Sigmoid colon (tissue), 7 donors: ENCODE measurements around the gene BLMH. TPM values are rescaled to one million over a fixed set of nuclear protein-coding genes. Genes with fewer than 3 reads are reported as not detected.

Source experiments
- DNase-seq: peaks from one replicate; pipeline ENCODE4 v3.0.0-alpha.2; 2019
- H3K27ac ChIP-seq, 4 donors: fragments of 200-600 bp; sonication (generic); one replicate each; pipeline ENCODE4 v1.5.1; 2016 to 2019; ENCODE audit warnings: mild to moderate bottlenecking in 1 of 4
- H3K27me3 ChIP-seq, 3 donors: fragments of 200-600 bp; sonication (generic); one replicate each; pipeline ENCODE4 v1.5.1; 2019; ENCODE audit warnings: mild to moderate bottlenecking in 1 of 3
- H3K36me3 ChIP-seq, 4 donors: fragments of 200-600 bp; sonication (generic); one replicate each; pipeline ENCODE4 v1.5.1; 2016 to 2019
- H3K4me1 ChIP-seq, 4 donors: fragments of 200-600 bp; sonication (generic); one replicate each; pipeline ENCODE4 v1.5.1; 2017 to 2019
- H3K4me3 ChIP-seq, 4 donors: fragments of 200-600 bp; sonication (generic); one replicate each; pipeline ENCODE4 v1.5.1; 2017 to 2019; ENCODE audit warnings: mild to moderate bottlenecking in 2 of 4, moderate library complexity in 1 of 4
- H3K9me3 ChIP-seq, 4 donors: fragments of 200-600 bp in 3 of 4; sonication (generic) in 3 of 4; one replicate each; pipeline versions ENCODE4 v1.5.1 to v1.6.1; 2013 to 2019
- CTCF ChIP-seq, 4 experiments: fragments of 450-650 bp in 3 of 4; fragments of 200-600 bp in 1 of 4; IDR thresholded peaks; one replicate each; pipeline ENCODE4 v1.5.1; 2016 to 2019; ENCODE audit warnings: antibody characterized with exemption in 4 of 4, mild to moderate bottlenecking in 3 of 4, moderate library complexity in 2 of 4
- EP300 ChIP-seq, 4 donors: sonication (generic); formaldehyde crosslinking; IDR thresholded peaks; one replicate each; pipeline ENCODE4 v1.6.1; 2017; ENCODE audit warnings: antibody characterized with exemption in 4 of 4
- POLR2A ChIP-seq, 2 donors: fragments of 450-650 bp; IDR thresholded peaks; one replicate each; pipeline ENCODE4 v1.6.1; 2016; ENCODE audit warnings: antibody characterized with exemption in 2 of 2, mild to moderate bottlenecking in 2 of 2, moderate library complexity in 2 of 2
- POLR2AphosphoS5 ChIP-seq, 4 donors: sonication (generic); formaldehyde crosslinking; IDR thresholded peaks; one replicate each; pipeline ENCODE4 v1.6.1; 2017; ENCODE audit warnings: antibody characterized with exemption in 4 of 4
- WGBS, 2 donors: extraction: QIAGEN DNeasy Blood & Tissue Kit; methylation state at CpG; one replicate each; pipeline ENCODE4 v1.1.7; 2013; 5-methylcytosine and 5-hydroxymethylcytosine counted together
- intact Hi-C: fragments of 100-400 bp; cut with DNase I; formaldehyde crosslinking; loops from one replicate; pipeline ENCODE4 v1.15.1; 2023
- polyA plus RNA-seq, 3 donors: library from polyadenylated mRNA; stranded (reverse); fragments of 200-250 nt; gene quantifications; one replicate each; pipeline ENCODE4 v1.2.3, GENCODE V29; 2013
- total RNA-seq, 4 donors: library from RNA; depleted of rRNA; stranded (reverse); fragments of >200 nt; gene quantifications; one replicate each; pipeline ENCODE4 v1.1.0, GENCODE V29; 2016
- donor health status: healthy with polysubstance abuse.
- donor health status: Bipolar disorder and iron deficiency.
- donor health status: healthy.

BLMH gene
- total and polyA plus RNA-seq, 7 donors = 8.6 to 33.8 (median 20.8) TPM

- peaks cover 6 to 96% (median 15%) of the 10 kb centered on the region in 4 donors for H3K36me3 ChIP-seq
- H3K27ac ChIP-seq = no peak overlapping the region
- H3K27me3 ChIP-seq = no peaks in the 10 kb centered on the region
- H3K9me3 ChIP-seq = no peaks in the 10 kb centered on the region
- TF ChIP-seq CTCF (IDR thresholded peaks at IDR 0.05) = no peak
- TF ChIP-seq POLR2A (IDR thresholded peaks at IDR 0.05) = no peak
- H3K4me3 ChIP-seq = no peak overlapping the region
- intact Hi-C loops = no loop called here
- DNase-seq = no peak
- no peaks in the 10 kb centered on the region for H3K4me1 ChIP-seq
These were observed 13.7 kb downstream of the BLMH start for GRCh38 chr17:30278032-30278431.

- Histone ChIP-seq H3K4me3 (no peak overlapping the region), H3K27me3 (no peaks in the 10 kb centered on the region), H3K36me3 (peaks cover 13 to 96% (median 32%) of the 10 kb centered on the region in 4 donors), H3K9me3 (no peaks in the 10 kb centered on the region), H3K4me1 (no peaks in the 10 kb centered on the region), H3K27ac (no peak overlapping the region)
- WGBS, 2 donors = 83 to 87% methylated on average over 2 of the region's 2 CpGs
- intact Hi-C loops = no loop called here
- TF ChIP-seq POLR2AphosphoS5 (IDR thresholded peaks at IDR 0.05) = no peak
- TF ChIP-seq EP300 (IDR thresholded peaks at IDR 0.05) = no peak
- no peak for TF ChIP-seq CTCF (IDR thresholded peaks at IDR 0.05)
- no peak for TF ChIP-seq POLR2A (IDR thresholded peaks at IDR 0.05)
- DNase-seq = no peak
These were observed 15.8 kb downstream of the BLMH start for GRCh38 chr17:30275911-30276310.

GRCh38 chr17:30274887-30275286, 16.9 kb downstream of the BLMH start:
- H3K4me1 ChIP-seq = no peaks in the 10 kb centered on the region
- H3K27me3 ChIP-seq = no peaks in the 10 kb centered on the region
- H3K36me3 ChIP-seq = peaks cover 14 to 96% (median 31%) of the 10 kb centered on the region in 4 donors
- no peak overlapping the region for H3K27ac ChIP-seq
- WGBS, 2 donors = 95 to 98% methylated on average over 3 of the region's 3 CpGs
- H3K9me3 ChIP-seq = no peaks in the 10 kb centered on the region
- H3K4me3 ChIP-seq = no peak overlapping the region
- intact Hi-C loops = no loop called here
- no peak for TF ChIP-seq POLR2AphosphoS5 (IDR thresholded peaks at IDR 0.05)
- TF ChIP-seq CTCF (IDR thresholded peaks at IDR 0.05) = no peak
- no peak for TF ChIP-seq POLR2A (IDR thresholded peaks at IDR 0.05)
- TF ChIP-seq EP300 (IDR thresholded peaks at IDR 0.05) = no peak
- DNase-seq = no peak

GRCh38 chr17:30273373-30273772, 18.4 kb downstream of the BLMH start:
- no peaks in the 10 kb centered on the region for H3K4me1 ChIP-seq
- H3K9me3 ChIP-seq = no peaks in the 10 kb centered on the region
- no peaks in the 10 kb centered on the region for H3K27me3 ChIP-seq
- TF ChIP-seq CTCF (IDR thresholded peaks at IDR 0.05) (no peak), POLR2A (IDR thresholded peaks at IDR 0.05) (no peak), POLR2AphosphoS5 (IDR thresholded peaks at IDR 0.05) (no peak), EP300 (IDR thresholded peaks at IDR 0.05) (no peak)
- no peak overlapping the region for H3K27ac ChIP-seq
- intact Hi-C loops = no loop called here
- no peak overlapping the region for H3K4me3 ChIP-seq
- DNase-seq = no peak
- WGBS, 2 donors = 97% methylated on average over 6 of the region's 6 CpGs
- peaks cover 14 to 91% (median 35%) of the 10 kb centered on the region in 4 donors for H3K36me3 ChIP-seq

- Histone ChIP-seq H3K9me3 (no peaks in the 10 kb centered on the region), H3K27ac (no peak overlapping the region), H3K4me3 (no peak overlapping the region), H3K36me3 (peaks cover 14 to 86% (median 39%) of the 10 kb centered on the region in 4 donors), H3K4me1 (no peaks in the 10 kb centered on the region), H3K27me3 (no peaks in the 10 kb centered on the region)
- no peak for DNase-seq
- intact Hi-C loops = no loop called here
- WGBS, 2 donors = 96 to 97% methylated on average over 6 of the region's 6 CpGs
- TF ChIP-seq CTCF (IDR thresholded peaks at IDR 0.05) (no peak), EP300 (IDR thresholded peaks at IDR 0.05) (no peak), POLR2AphosphoS5 (IDR thresholded peaks at IDR 0.05) (no peak), POLR2A (IDR thresholded peaks at IDR 0.05) (no peak)
These were observed 20.6 kb downstream of the BLMH start for GRCh38 chr17:30271102-30271501.
